ENCODE data around the gene SLC37A3.

SLC37A3 gene

GRCh38 chr7:140287988-140288387 lies 110.3 kb downstream of the SLC37A3 start:
- Histone ChIP-seq H3K9me3 (ENCODE audit: control insufficient read depth, insufficient read depth, low read depth, low read length) (0 out of 2 replicates have a peak, but pooled peaks cover 4% of the 10 kb centered on the region), H3K9ac (ENCODE audit: low read length) (no peak overlapping the region), H3K27me3 (ENCODE audit: control insufficient read depth, insufficient read depth, low read length) (no peaks in the 10 kb centered on the region), H3K27ac (ENCODE audit: low read depth, low read length) (no peak overlapping the region), H3K4me1 (ENCODE audit: control insufficient read depth, insufficient read depth, low read length) (no peaks in the 10 kb centered on the region), H3K4me3 (ENCODE audit: low read depth, low read length) (no peak overlapping the region), H3K36me3 (ENCODE audit: control insufficient read depth, insufficient read depth, low read length) (no peaks in the 10 kb centered on the region)

GRCh38 chr7:140285938-140286337 lies 112.4 kb downstream of the SLC37A3 start:
- Histone ChIP-seq H3K27ac (ENCODE audit: low read depth, low read length) (no peak overlapping the region), H3K9me3 (ENCODE audit: control insufficient read depth, insufficient read depth, low read depth, low read length) (0 out of 2 replicates have a peak, but pooled peaks cover 4% of the 10 kb centered on the region), H3K9ac (ENCODE audit: low read length) (no peak overlapping the region), H3K4me3 (ENCODE audit: low read depth, low read length) (no peak overlapping the region), H3K4me1 (ENCODE audit: control insufficient read depth, insufficient read depth, low read length) (no peaks in the 10 kb centered on the region), H3K27me3 (ENCODE audit: control insufficient read depth, insufficient read depth, low read length) (no peaks in the 10 kb centered on the region), H3K36me3 (ENCODE audit: control insufficient read depth, insufficient read depth, low read length) (no peaks in the 10 kb centered on the region)

GRCh38 chr7:140284062-140284461 lies 114.3 kb downstream of the SLC37A3 start:
- 0 out of 2 replicates have a peak, but pooled peaks cover 4% of the 10 kb centered on the region for H3K9me3 ChIP-seq (ENCODE audit: control insufficient read depth, insufficient read depth, low read depth, low read length)
- no peaks in the 10 kb centered on the region for H3K4me1 ChIP-seq (ENCODE audit: control insufficient read depth, insufficient read depth, low read length)
- no peaks in the 10 kb centered on the region for H3K36me3 ChIP-seq (ENCODE audit: control insufficient read depth, insufficient read depth, low read length)
- no peaks in the 10 kb centered on the region for H3K27me3 ChIP-seq (ENCODE audit: control insufficient read depth, insufficient read depth, low read length)
- no peak overlapping the region for H3K9ac ChIP-seq (ENCODE audit: low read length)
- no peak overlapping the region for H3K4me3 ChIP-seq (ENCODE audit: low read depth, low read length)
- no peak overlapping the region for H3K27ac ChIP-seq (ENCODE audit: low read depth, low read length)
